Panc1 (cell line): Measurements from ENCODE around the gene SLC66A3.

Experiments used
- POLR2AphosphoS5 ChIP-seq: IDR thresholded peaks from 2 replicates; pipeline ENCODE4 v1.6.1; 2012; ENCODE audit warnings: mild to moderate bottlenecking, low read depth, low read length, moderate library complexity
- SIN3A ChIP-seq: IDR thresholded peaks from 2 replicates; pipeline ENCODE4 v1.6.1; 2012; ENCODE audit warnings: low read depth, mild to moderate bottlenecking, low read length, moderate library complexity, borderline replicate concordance; ENCODE audit not compliant: insufficient read depth
- TF ChIP-seq, protein P1 (sequence below): fragments of 450-650 bp; IDR thresholded peaks from 2 replicates; pipeline ENCODE4 v1.5.1; 2017; ENCODE audit warnings: mild to moderate bottlenecking

DNA sequence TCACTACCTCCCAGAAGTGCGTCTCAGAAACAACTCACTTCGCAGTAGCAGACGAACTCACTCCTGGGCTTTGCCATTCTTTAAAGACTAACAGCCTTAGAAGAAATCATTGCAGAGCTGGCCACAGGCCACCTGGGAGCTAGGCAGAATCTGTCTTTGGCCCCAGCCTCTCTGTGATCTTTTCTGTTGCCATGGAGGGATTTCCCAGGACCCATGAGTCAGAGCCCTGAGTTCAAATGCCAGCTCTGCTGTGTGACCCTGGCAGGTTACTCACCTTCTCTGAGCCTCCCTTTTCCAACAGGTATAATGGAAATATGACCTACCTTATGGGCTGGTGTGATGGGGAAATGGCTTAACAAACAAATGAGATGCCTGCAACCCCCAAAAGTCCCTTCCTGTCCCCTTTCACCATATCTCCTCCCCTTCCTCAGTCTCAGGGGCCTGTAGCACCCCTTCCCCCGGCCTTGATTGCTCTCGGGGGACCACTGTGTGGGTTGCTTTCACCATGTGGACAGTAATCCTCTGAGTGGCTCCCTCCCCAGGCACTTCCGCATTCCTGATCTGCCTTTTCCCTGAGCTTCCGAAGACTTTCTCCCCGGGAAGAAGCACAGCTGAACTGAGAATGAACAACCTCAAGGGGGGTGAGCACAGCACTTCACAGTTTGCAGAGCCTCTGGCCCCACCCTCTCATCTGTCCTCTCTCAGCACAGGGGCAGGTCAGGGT lies 34.0 kb upstream of the SLC66A3 start:
- TF ChIP-seq, protein P1, sequence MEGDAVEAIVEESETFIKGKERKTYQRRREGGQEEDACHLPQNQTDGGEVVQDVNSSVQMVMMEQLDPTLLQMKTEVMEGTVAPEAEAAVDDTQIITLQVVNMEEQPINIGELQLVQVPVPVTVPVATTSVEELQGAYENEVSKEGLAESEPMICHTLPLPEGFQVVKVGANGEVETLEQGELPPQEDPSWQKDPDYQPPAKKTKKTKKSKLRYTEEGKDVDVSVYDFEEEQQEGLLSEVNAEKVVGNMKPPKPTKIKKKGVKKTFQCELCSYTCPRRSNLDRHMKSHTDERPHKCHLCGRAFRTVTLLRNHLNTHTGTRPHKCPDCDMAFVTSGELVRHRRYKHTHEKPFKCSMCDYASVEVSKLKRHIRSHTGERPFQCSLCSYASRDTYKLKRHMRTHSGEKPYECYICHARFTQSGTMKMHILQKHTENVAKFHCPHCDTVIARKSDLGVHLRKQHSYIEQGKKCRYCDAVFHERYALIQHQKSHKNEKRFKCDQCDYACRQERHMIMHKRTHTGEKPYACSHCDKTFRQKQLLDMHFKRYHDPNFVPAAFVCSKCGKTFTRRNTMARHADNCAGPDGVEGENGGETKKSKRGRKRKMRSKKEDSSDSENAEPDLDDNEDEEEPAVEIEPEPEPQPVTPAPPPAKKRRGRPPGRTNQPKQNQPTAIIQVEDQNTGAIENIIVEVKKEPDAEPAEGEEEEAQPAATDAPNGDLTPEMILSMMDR, result no peak
- TF ChIP-seq POLR2AphosphoS5 (no peak), SIN3A (no peak)
